IMR-90 (cell line): ENCODE measurements around the gene BLTP3B. TPM values are rescaled to one million over a fixed set of nuclear protein-coding genes. Genes with fewer than 3 reads are reported as not detected.

Source experiments
- ATAC-seq: fragments of 200-7000 bp; cut with Tn5 transposase; 2 replicates; pipeline ENCODE4 v1.9.1; 2020; ENCODE audit warnings: low read depth, mild to moderate bottlenecking, moderate library complexity
- BruUV-seq: library from RNA; stranded (reverse); fragments of 400-500 nt; replicated peaks from 2 replicates; lab custom pipeline; 2021; lab: Mats Ljungman, UMichigan
- CTCF ChIA-PET: fragments of 300-600 bp; formaldehyde crosslinking; extraction: SDS; loops from one replicate; lab custom pipeline; 2021; ENCODE audit warnings: antibody characterized with exemption; lab: Yijun Ruan, JAX
- POLR2A ChIA-PET: fragments of 300-600 bp; sonication (Branson Sonifier 250); formaldehyde crosslinking; loops from one replicate; lab custom pipeline; 2022; ENCODE audit warnings: antibody characterized with exemption; ENCODE audit not compliant: unreplicated experiment; lab: Charles Lee
- DNase-seq: peaks from one replicate; pipeline ENCODE4 v3.0.0; 2013
- H2AFZ ChIP-seq: replicated peaks from 2 replicates; pipeline ENCODE3; 2013; ENCODE audit warnings: low read length, mild to moderate bottlenecking; ENCODE audit not compliant: poor library complexity
- H2AK5ac ChIP-seq: 2 replicates; pipeline ENCODE4 v1.6.1; 2013; ENCODE audit warnings: low read depth, low read length, inconsistent platforms
- H2AK9ac ChIP-seq: replicated peaks from 2 replicates; pipeline ENCODE3; 2013; ENCODE audit warnings: mild to moderate bottlenecking, low read depth, low read length, moderate library complexity; ENCODE audit not compliant: poor library complexity
- H2BK120ac ChIP-seq: 2 replicates; pipeline ENCODE4 v1.6.1; 2013; ENCODE audit warnings: low read depth, low read length, inconsistent platforms
- H2BK15ac ChIP-seq: 3 replicates; pipeline ENCODE4 v1.6.1; 2013; ENCODE audit warnings: low read depth, low read length, inconsistent platforms
- H2BK20ac ChIP-seq: 2 replicates; pipeline ENCODE4 v1.6.1; 2013; ENCODE audit warnings: low read depth, mild to moderate bottlenecking, inconsistent platforms, low read length, moderate library complexity
- H2BK5ac ChIP-seq: 2 replicates; pipeline ENCODE4 v1.6.1; 2013; ENCODE audit warnings: mild to moderate bottlenecking, low read depth, low read length, inconsistent platforms; ENCODE audit not compliant: poor library complexity, severe bottlenecking
- H3K14ac ChIP-seq: replicated peaks from 2 replicates; pipeline ENCODE4 v1.6.1; 2013; ENCODE audit warnings: low read depth, low read length, inconsistent platforms
- H3K18ac ChIP-seq: 2 replicates; pipeline ENCODE4 v1.6.1; 2013; ENCODE audit warnings: low read depth, low read length, control low read depth
- H3K23ac ChIP-seq: 2 replicates; pipeline ENCODE4 v1.6.1; 2013; ENCODE audit warnings: low read depth, low read length, inconsistent platforms
- H3K27ac ChIP-seq: 2 replicates; pipeline ENCODE4 v1.5.1; 2013; ENCODE audit warnings: mild to moderate bottlenecking, control low read depth, low read length; ENCODE audit not compliant: insufficient read depth
- H3K27me3 ChIP-seq: 2 replicates; pipeline ENCODE4 v1.6.1; 2013; ENCODE audit warnings: low read length; ENCODE audit not compliant: control insufficient read depth, insufficient read depth
- H3K36me3 ChIP-seq: 2 replicates; pipeline ENCODE4 v1.6.1; 2013; ENCODE audit warnings: low read length, mixed read lengths; ENCODE audit not compliant: control insufficient read depth, insufficient read depth
- H3K4ac ChIP-seq: 2 replicates; pipeline ENCODE4 v1.6.1; 2013; ENCODE audit warnings: low read depth, low read length, inconsistent platforms
- H3K4me1 ChIP-seq: 2 replicates; pipeline ENCODE4 v1.6.1; 2013; ENCODE audit warnings: low read length, mixed read lengths; ENCODE audit not compliant: control insufficient read depth, insufficient read depth
- H3K4me2 ChIP-seq: 2 replicates; pipeline ENCODE4 v1.6.1; 2013; ENCODE audit warnings: low read depth, mild to moderate bottlenecking, control low read depth, low read length, moderate library complexity
- H3K4me3 ChIP-seq: 2 replicates; pipeline ENCODE4 v1.5.1; 2013; ENCODE audit warnings: low read depth, mild to moderate bottlenecking, control low read depth, low read length, moderate library complexity; ENCODE audit not compliant: insufficient read depth
- H3K56ac ChIP-seq: 2 replicates; pipeline ENCODE4 v1.6.1; 2013; ENCODE audit warnings: low read length, inconsistent platforms; ENCODE audit not compliant: insufficient read depth; ENCODE audit errors: extremely low read depth
- H3K79me1 ChIP-seq, 2 experiments: 2 replicates each; pipeline ENCODE4 v1.6.1; 2013; ENCODE audit warnings: low read length in 2 of 2, inconsistent platforms in 1 of 2, low read depth in 1 of 2
- H3K9ac ChIP-seq: 2 replicates; pipeline ENCODE4 v1.6.1; 2013; ENCODE audit warnings: low read depth, low read length, control low read depth
- H3K9me1 ChIP-seq: 2 replicates; pipeline ENCODE4 v1.6.1; 2013; ENCODE audit warnings: low read length, inconsistent platforms; ENCODE audit not compliant: insufficient read depth
- H3K9me3 ChIP-seq: 2 replicates; pipeline ENCODE4 v1.6.1; 2013; ENCODE audit warnings: low read length; ENCODE audit not compliant: control insufficient read depth, insufficient read depth
- H4K20me1 ChIP-seq: 2 replicates; pipeline ENCODE4 v1.6.1; 2013; ENCODE audit warnings: low read length, inconsistent platforms; ENCODE audit not compliant: insufficient read depth
- H4K5ac ChIP-seq: 2 replicates; pipeline ENCODE4 v1.6.1; 2013; ENCODE audit warnings: mild to moderate bottlenecking, low read depth, low read length, control low read depth
- H4K8ac ChIP-seq, 2 experiments: 2 replicates each; pipeline ENCODE4 v1.6.1; 2013; ENCODE audit warnings: low read depth in 2 of 2, low read length in 2 of 2, control low read depth in 1 of 2, inconsistent platforms in 1 of 2
- H4K91ac ChIP-seq: 2 replicates; pipeline ENCODE4 v1.6.1; 2013; ENCODE audit warnings: low read depth, low read length, inconsistent platforms; ENCODE audit not compliant: insufficient read depth
- BHLHE40 ChIP-seq: fragments of 150-350 bp; IDR thresholded peaks from 2 replicates; pipeline ENCODE4 v1.6.1; 2016; ENCODE audit warnings: mild to moderate bottlenecking, low read depth, low read length
- CHD1 ChIP-seq: IDR thresholded peaks from 2 replicates; pipeline ENCODE4 v1.6.1; 2012; ENCODE audit warnings: low read depth, low read length, improper control_type of control experiment
- FOS ChIP-seq: fragments of 150-350 bp; IDR thresholded peaks from 2 replicates; pipeline ENCODE4 v1.6.1; 2016; ENCODE audit warnings: low read depth, low read length
- MAFK ChIP-seq: IDR thresholded peaks from 2 replicates; pipeline ENCODE4 v1.6.1; 2012; ENCODE audit warnings: low read depth, low read length, improper control_type of control experiment
- MAZ ChIP-seq: IDR thresholded peaks from 2 replicates; pipeline ENCODE4 v1.6.1; 2012; ENCODE audit warnings: low read depth, mild to moderate bottlenecking, low read length, improper control_type of control experiment, moderate library complexity, borderline replicate concordance
- MXI1 ChIP-seq: IDR thresholded peaks from 2 replicates; pipeline ENCODE4 v1.6.1; 2012; ENCODE audit warnings: low read depth, mild to moderate bottlenecking, low read length, moderate library complexity, borderline replicate concordance
- POLR2A ChIP-seq: IDR thresholded peaks from 2 replicates; pipeline ENCODE4 v1.6.1; 2012; ENCODE audit warnings: mild to moderate bottlenecking, low read depth, low read length
- RFX5 ChIP-seq: IDR thresholded peaks from 2 replicates; pipeline ENCODE4 v1.8.0; 2012; ENCODE audit warnings: low read depth, mild to moderate bottlenecking, low read length, moderate library complexity
- SMC3 ChIP-seq: fragments of 150-350 bp; IDR thresholded peaks from 2 replicates; pipeline ENCODE4 v1.6.1; 2016; ENCODE audit warnings: low read depth, mild to moderate bottlenecking, antibody characterized with exemption, low read length, moderate library complexity
- USF2 ChIP-seq: fragments of 150-350 bp; IDR thresholded peaks from 2 replicates; pipeline ENCODE4 v1.6.1; 2017; ENCODE audit warnings: mild to moderate bottlenecking, antibody characterized with exemption, low read length, low read depth
- WGBS, 2 experiments: methylation state at CpG; one replicate each; pipeline versions ENCODE4 v1.1.5 to v1.1.7; 2013; ENCODE audit warnings: missing lambda C conversion rate in 2 of 2; ENCODE audit not compliant: insufficient read length in 1 of 2; ENCODE audit errors: extremely low coverage in 2 of 2; 5-methylcytosine and 5-hydroxymethylcytosine counted together
- dilution Hi-C: fragments of 300-500 bp; cut with HindIII; formaldehyde crosslinking; loops from one replicate; pipeline ENCODE4 v1.14.3; 2018; ENCODE audit warnings: low sequenced_read_pairs; ENCODE audit not compliant: unreplicated experiment
- in situ Hi-C: fragments of 300-500 bp; cut with MboI; formaldehyde crosslinking; loops from 3 replicates; pipeline ENCODE4 v1.14.3; 2019; ENCODE audit warnings: low sequenced_read_pairs, inconsistent platforms, mixed read lengths
- intact Hi-C: fragments of 100-400 bp; cut with micrococcal nuclease; formaldehyde crosslinking; loops from 2 replicates; pipeline ENCODE4 v1.10.0; 2022
- polyA plus RNA-seq, 3 experiments: library from polyadenylated mRNA; depleted of rRNA; stranded (reverse); fragments of >200 nt; gene quantifications; 2 replicates each; pipeline ENCODE4 v1.2.3, GENCODE V29; 2012; ENCODE audit warnings: low replicate concordance in 1 of 3
- total RNA-seq: library from RNA; depleted of rRNA; stranded (reverse); fragments of >200 nt; gene quantifications from 2 replicates; pipeline ENCODE4 v1.2.3, GENCODE V29; 2012

Gene BLTP3B
- total and polyA plus RNA-seq, 2 of the 4 experiments (the other 2 are of a cell fraction): 8.9 to 38.7 TPM

- H4K8ac ChIP-seq: no peak overlapping the region
- no peak overlapping the region for H2BK5ac ChIP-seq
- POLR2A ChIA-PET: no interaction called here
- no peak overlapping the region for H2BK120ac ChIP-seq
- H3K4me2 ChIP-seq: no peak overlapping the region
- no peak overlapping the region for H3K18ac ChIP-seq
- no peaks in the 10 kb centered on the region for H4K20me1 ChIP-seq
- H2AK9ac ChIP-seq: no peak overlapping the region
- H2AK5ac ChIP-seq: no peak overlapping the region
- H3K4me3 ChIP-seq: no peak overlapping the region
- TF ChIP-seq BHLHE40: no peak
- no peak for TF ChIP-seq MAFK
- TF ChIP-seq MAZ: no peak
- TF ChIP-seq CHD1: no peak
- TF ChIP-seq RFX5: no peak
- no peak for TF ChIP-seq POLR2A
- TF ChIP-seq USF2: no peak
- TF ChIP-seq FOS: no peak
- TF ChIP-seq MXI1: no peak
- no peak for TF ChIP-seq SMC3
- no peak for ATAC-seq
- BruUV-seq: no TSS peak
- CTCF ChIA-PET: no interaction called here
- H4K91ac ChIP-seq: no peak overlapping the region
- no peak overlapping the region for H3K4ac ChIP-seq
- H3K36me3 ChIP-seq: no peaks in the 10 kb centered on the region
- no peak for DNase-seq
- H2BK20ac ChIP-seq: no peak overlapping the region
- dilution Hi-C loops (no loop called here), intact Hi-C loops (no loop called here), in situ Hi-C loops (no loop called here)
- 92% methylated on average over 4 of the region's 8 CpGs; no CpG with 5 or more reads in 1 of the 2 experiments for WGBS, 2 experiments
- H2BK15ac ChIP-seq: no peak overlapping the region
- no peak overlapping the region for H4K5ac ChIP-seq
- no peak overlapping the region for H3K56ac ChIP-seq
- peaks cover 8% of the 10 kb centered on the region; the same call in 1 of the 2 replicates for H3K27me3 ChIP-seq
- H2AFZ ChIP-seq: no peak overlapping the region
- no peak overlapping the region for H3K9ac ChIP-seq
- no peaks in the 10 kb centered on the region for H3K9me3 ChIP-seq
- H3K9me1 ChIP-seq: no peaks in the 10 kb centered on the region
- H3K27ac ChIP-seq: no peak overlapping the region
- no peak overlapping the region for H3K23ac ChIP-seq
- H3K14ac ChIP-seq: no peak overlapping the region
- no peaks in the 10 kb centered on the region for H3K79me1 ChIP-seq
- no peaks in the 10 kb centered on the region for H3K4me1 ChIP-seq
These were observed 14.8 kb upstream of the BLTP3B start for GRCh38 chr12:100157427-100157821.
